IPS-18c (cell line): ENCODE data around the gene HMGCS1.
"Not testable (repeated sequence)": the region's sequence is repeated elsewhere in the genome, so short reads cannot be mapped to it uniquely, and the experiment has no call there.

ENCODE experiments used
- H3K4me3 ChIP-seq: 2 replicates; pipeline ENCODE4 v1.7.0; 2013; ENCODE audit warnings: low read depth, mild to moderate bottlenecking, low read length, moderate library complexity; ENCODE audit not compliant: insufficient read depth
- H3K9me3 ChIP-seq: one replicate; pipeline ENCODE4 v1.6.1; 2013; ENCODE audit warnings: mild to moderate bottlenecking, low read length, moderate library complexity; ENCODE audit not compliant: control insufficient read depth, insufficient read depth

The HMGCS1 gene

GRCh38 chr5:43290726-43291125, 22.5 kb downstream of the HMGCS1 start:
- Histone ChIP-seq H3K9me3 (no peaks in the 10 kb centered on the region), H3K4me3 (no peak overlapping the region)

- H3K4me3 ChIP-seq, result no peak overlapping the region
Observed at GRCh38 chr5:43288269-43288831, 24.9 kb downstream of the HMGCS1 start.

GRCh38 chr5:43287493-43287892, 25.7 kb downstream of the HMGCS1 start:
- Histone ChIP-seq H3K9me3 (no peaks in the 10 kb centered on the region), H3K4me3 (no peak overlapping the region)

More at GRCh38 chr5:43288269-43288831, 24.9 kb downstream of the HMGCS1 start:
- no peaks in the 10 kb centered on the region for H3K9me3 ChIP-seq

GRCh38 chr5:43286623-43287022, 26.6 kb downstream of the HMGCS1 start:
- Histone ChIP-seq H3K4me3 (no peak overlapping the region), H3K9me3 (no peaks in the 10 kb centered on the region)

- H3K4me3 ChIP-seq, result no peak overlapping the region
- H3K9me3 ChIP-seq, result no peaks in the 10 kb centered on the region
Observed at GRCh38 chr5:43281840-43282658, 31.2 kb downstream of the HMGCS1 start.

- H3K9me3 ChIP-seq, result no peaks in the 10 kb centered on the region
- no peak overlapping the region for H3K4me3 ChIP-seq
Observed at GRCh38 chr5:43279548-43280274, 33.5 kb downstream of the HMGCS1 start.

- Histone ChIP-seq H3K9me3 (no peaks in the 10 kb centered on the region), H3K4me3 (no peak overlapping the region)
Observed at GRCh38 chr5:43275391-43275790, 37.8 kb downstream of the HMGCS1 start.

- Histone ChIP-seq H3K4me3 (no peak overlapping the region), H3K9me3 (no peaks in the 10 kb centered on the region)
Observed at GRCh38 chr5:43274435-43275114, 38.6 kb downstream of the HMGCS1 start.

- H3K4me3 ChIP-seq, result no peak overlapping the region
Observed at GRCh38 chr5:43273552-43273951, 39.7 kb downstream of the HMGCS1 start.

GRCh38 chr5:43270645-43271044, 42.6 kb downstream of the HMGCS1 start:
- Histone ChIP-seq H3K9me3 (no peaks in the 10 kb centered on the region), H3K4me3 (no peak overlapping the region)

More at GRCh38 chr5:43273552-43273951, 39.7 kb downstream of the HMGCS1 start:
- no peaks in the 10 kb centered on the region for H3K9me3 ChIP-seq

GRCh38 chr5:43268188-43268820, 44.9 kb downstream of the HMGCS1 start:
- H3K4me3 ChIP-seq, result no peak overlapping the region

GRCh38 chr5:43262269-43262668, 50.9 kb downstream of the HMGCS1 start:
- H3K9me3 ChIP-seq, result not testable (repeated sequence)

More at GRCh38 chr5:43268188-43268820, 44.9 kb downstream of the HMGCS1 start:
- no peaks in the 10 kb centered on the region for H3K9me3 ChIP-seq

GRCh38 chr5:43258116-43258515, 55.1 kb downstream of the HMGCS1 start:
- Histone ChIP-seq H3K9me3 (peaks cover 2% of the 10 kb centered on the region), H3K4me3 (no peak overlapping the region)

More at GRCh38 chr5:43262269-43262668, 50.9 kb downstream of the HMGCS1 start:
- H3K4me3 ChIP-seq, result not testable (repeated sequence)

GRCh38 chr5:43256261-43256966, 56.8 kb downstream of the HMGCS1 start:
- Histone ChIP-seq H3K4me3 (no peak overlapping the region), H3K9me3 (peaks cover 2% of the 10 kb centered on the region)

GRCh38 chr5:43255704-43256103, 57.5 kb downstream of the HMGCS1 start:
- H3K9me3 ChIP-seq, result peaks cover 2% of the 10 kb centered on the region
- no peak overlapping the region for H3K4me3 ChIP-seq

- no peaks in the 10 kb centered on the region for H3K9me3 ChIP-seq
- no peak overlapping the region for H3K4me3 ChIP-seq
Observed at GRCh38 chr5:43251754-43252153, 61.5 kb downstream of the HMGCS1 start.
